ENCODE measurements around the gene SLC9C1.

DNA sequence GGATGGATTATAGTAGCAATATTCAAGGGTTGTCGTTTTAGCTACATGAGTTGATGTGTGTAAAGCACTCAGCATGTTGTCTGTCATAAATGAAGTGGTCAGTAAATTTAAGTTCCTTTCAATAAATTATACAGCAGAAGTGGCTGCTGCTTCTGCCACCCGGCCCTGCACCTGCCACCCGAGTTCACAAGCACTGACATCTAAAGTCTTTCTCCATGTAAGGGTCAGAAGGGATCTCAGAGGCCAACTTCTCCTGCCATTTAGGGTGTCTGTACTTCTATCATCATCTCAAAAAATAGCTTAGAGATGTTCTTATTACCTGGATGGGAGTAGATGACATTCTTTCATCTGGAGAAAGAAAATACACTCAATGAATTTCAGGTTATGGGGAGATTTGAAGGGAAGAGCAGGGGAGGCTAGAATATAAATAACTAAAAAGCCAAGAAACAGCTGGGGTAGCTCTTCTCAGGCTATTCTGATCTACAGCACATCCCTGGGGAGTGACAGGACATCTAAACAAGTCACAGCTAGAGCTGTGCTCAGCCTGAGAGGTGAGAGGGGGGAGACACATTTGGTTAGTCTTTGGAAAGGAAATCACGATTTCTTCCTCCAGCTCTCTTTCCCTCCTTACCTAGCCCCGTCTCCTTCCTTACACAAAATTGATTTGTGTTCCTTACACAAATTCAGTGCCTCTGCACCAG, 169.0 kb downstream of the SLC9C1 start:
- no peak for TF ChIP-seq EZH2 (IDR thresholded peaks at IDR 0.05; ENCODE audit: borderline replicate concordance, low read length)
- TF ChIP-seq, protein P1, sequence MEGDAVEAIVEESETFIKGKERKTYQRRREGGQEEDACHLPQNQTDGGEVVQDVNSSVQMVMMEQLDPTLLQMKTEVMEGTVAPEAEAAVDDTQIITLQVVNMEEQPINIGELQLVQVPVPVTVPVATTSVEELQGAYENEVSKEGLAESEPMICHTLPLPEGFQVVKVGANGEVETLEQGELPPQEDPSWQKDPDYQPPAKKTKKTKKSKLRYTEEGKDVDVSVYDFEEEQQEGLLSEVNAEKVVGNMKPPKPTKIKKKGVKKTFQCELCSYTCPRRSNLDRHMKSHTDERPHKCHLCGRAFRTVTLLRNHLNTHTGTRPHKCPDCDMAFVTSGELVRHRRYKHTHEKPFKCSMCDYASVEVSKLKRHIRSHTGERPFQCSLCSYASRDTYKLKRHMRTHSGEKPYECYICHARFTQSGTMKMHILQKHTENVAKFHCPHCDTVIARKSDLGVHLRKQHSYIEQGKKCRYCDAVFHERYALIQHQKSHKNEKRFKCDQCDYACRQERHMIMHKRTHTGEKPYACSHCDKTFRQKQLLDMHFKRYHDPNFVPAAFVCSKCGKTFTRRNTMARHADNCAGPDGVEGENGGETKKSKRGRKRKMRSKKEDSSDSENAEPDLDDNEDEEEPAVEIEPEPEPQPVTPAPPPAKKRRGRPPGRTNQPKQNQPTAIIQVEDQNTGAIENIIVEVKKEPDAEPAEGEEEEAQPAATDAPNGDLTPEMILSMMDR (IDR thresholded peaks at IDR 0.05; ENCODE audit: low read length) = no peak

Measured in OCI-LY1 (cell line).